Lung (tissue), 12 donors: Measurements from ENCODE around the gene APBA2. TPM values are rescaled to one million over a fixed set of nuclear protein-coding genes. Genes with fewer than 3 reads are reported as not detected.

Experiments
- ATAC-seq: fragments of 200-7000 bp; cut with Tn5 transposase; one replicate; pipeline ENCODE4 v1.9.1; 2020; ENCODE audit warnings: moderate number of reproducible peaks; ENCODE audit not compliant: insufficient read depth, low FRiP score
- DNase-seq, 3 donors: peaks; one replicate each; pipeline ENCODE4 v3.0.0-alpha.2; 2013 to 2017
- H3K27ac ChIP-seq, 2 donors: one replicate each; pipeline ENCODE4 v1.5.1; 2013; ENCODE audit warnings: mild to moderate bottlenecking in 2 of 2, moderate library complexity in 2 of 2, control low read depth in 1 of 2, inconsistent platforms in 1 of 2, low read depth in 1 of 2, low read length in 1 of 2
- H3K27me3 ChIP-seq, 3 donors: one replicate each; pipeline ENCODE4 v1.5.1; 2013; ENCODE audit warnings: low read length in 2 of 3; ENCODE audit not compliant: control insufficient read depth in 3 of 3, insufficient read depth in 3 of 3
- H3K36me3 ChIP-seq, 4 donors: one replicate each; pipeline ENCODE4 v1.5.1; 2013; ENCODE audit warnings: low read length in 4 of 4, mild to moderate bottlenecking in 1 of 4, moderate library complexity in 1 of 4; ENCODE audit not compliant: control insufficient read depth in 4 of 4, insufficient read depth in 4 of 4
- H3K4me1 ChIP-seq, 5 donors: one replicate each; pipeline ENCODE4 v1.5.1; 2013; ENCODE audit warnings: low read length in 5 of 5, mild to moderate bottlenecking in 2 of 5, moderate library complexity in 1 of 5; ENCODE audit not compliant: control insufficient read depth in 5 of 5, insufficient read depth in 5 of 5
- H3K4me3 ChIP-seq: one replicate; pipeline ENCODE4 v1.5.1; 2013; ENCODE audit warnings: mild to moderate bottlenecking, control low read depth, moderate library complexity
- H3K9ac ChIP-seq, 2 donors: one replicate each; pipeline ENCODE4 v1.5.1; 2013; ENCODE audit warnings: low read length in 2 of 2, control low read depth in 1 of 2; ENCODE audit not compliant: insufficient read depth in 1 of 2
- H3K9me3 ChIP-seq, 4 donors: one replicate each; pipeline ENCODE4 v1.5.1; 2013; ENCODE audit warnings: low read length in 3 of 4, mild to moderate bottlenecking in 1 of 4, moderate library complexity in 1 of 4; ENCODE audit not compliant: control insufficient read depth in 4 of 4, insufficient read depth in 3 of 4
- CTCF ChIP-seq: IDR thresholded peaks from 2 replicates; pipeline ENCODE4 v1.5.1; 2012; ENCODE audit warnings: mild to moderate bottlenecking; ENCODE audit errors: control extremely low read depth, extremely low read depth
- WGBS, 2 donors: extraction: QIAGEN DNeasy Blood & Tissue Kit; methylation state at CpG; one replicate each; pipeline ENCODE4 v1.1.7; 2013; 5-methylcytosine and 5-hydroxymethylcytosine counted together
- polyA plus RNA-seq, 2 donors: library from polyadenylated mRNA; stranded (reverse); fragments of 200-250 nt; gene quantifications; one replicate each; pipeline ENCODE4 v1.2.1, GENCODE V29; 2013
- total RNA-seq, 2 donors: library from RNA; depleted of rRNA in 1 of 2; stranded (reverse); fragments of >200 nt in 1 of 2; gene quantifications; one replicate each; pipeline ENCODE4 v1.2.1, GENCODE V29; 2014 to 2021
- donor health status: control.
- donor health status: control.
- donor health status: Bipolar disorder and iron deficiency.
- donor health status: healthy.
- donor health status: DM: yes; HTN: yes; CAD: no.

APBA2 gene
- total and polyA plus RNA-seq, 4 donors, result 1.6 to 18.3 (median 4.5) TPM

- peaks cover 0 to 23% (median 5%) of the 10 kb centered on the region in 5 donors for H3K4me1 ChIP-seq
- H3K36me3 ChIP-seq, result no peaks in the 10 kb centered on the region
- no peak for ATAC-seq
- no peak overlapping the region for H3K27ac ChIP-seq
- no peaks in the 10 kb centered on the region for H3K9me3 ChIP-seq
- H3K9ac ChIP-seq, result no peak overlapping the region
- no peak overlapping the region for H3K4me3 ChIP-seq
- DNase-seq, result peak; percentile 38 to 62 (median 47)
- peak; percentile 52 for TF ChIP-seq CTCF
- no peaks in the 10 kb centered on the region for H3K27me3 ChIP-seq
- 4 to 9% methylated on average over 2 of the region's 2 CpGs for WGBS, 2 donors
Observed at GRCh38 chr15:28975766-28976179, 90.0 kb downstream of the APBA2 start.

GRCh38 chr15:28977377-28978010 is 91.7 kb downstream of the APBA2 start:
- Histone ChIP-seq H3K9ac (no peak overlapping the region), H3K27ac (no peak overlapping the region), H3K27me3 (no peaks in the 10 kb centered on the region), H3K4me1 (peaks cover 0 to 20% (median 5%) of the 10 kb centered on the region in 5 donors), H3K36me3 (no peaks in the 10 kb centered on the region), H3K9me3 (no peaks in the 10 kb centered on the region), H3K4me3 (no peak overlapping the region)
- peak; percentile 45 for ATAC-seq
- DNase-seq, result peak in 2 of 3 donors; percentile 31 to 34
- TF ChIP-seq CTCF, result no peak
- WGBS, 2 donors, result 89 to 90% methylated on average over 6 of the region's 6 CpGs

GRCh38 chr15:28978011-28978378 is 92.2 kb downstream of the APBA2 start:
- H3K27me3 ChIP-seq, result no peaks in the 10 kb centered on the region
- 87 to 92% methylated on average over 7 of the region's 7 CpGs for WGBS, 2 donors
- no peaks in the 10 kb centered on the region for H3K9me3 ChIP-seq
- TF ChIP-seq CTCF, result no peak
- H3K4me1 ChIP-seq, result peaks cover 0 to 15% (median 5%) of the 10 kb centered on the region in 5 donors
- H3K27ac ChIP-seq, result no peak overlapping the region
- no peak for DNase-seq
- no peaks in the 10 kb centered on the region for H3K36me3 ChIP-seq
- H3K9ac ChIP-seq, result no peak overlapping the region
- no peak for ATAC-seq
- no peak overlapping the region for H3K4me3 ChIP-seq

DNA sequence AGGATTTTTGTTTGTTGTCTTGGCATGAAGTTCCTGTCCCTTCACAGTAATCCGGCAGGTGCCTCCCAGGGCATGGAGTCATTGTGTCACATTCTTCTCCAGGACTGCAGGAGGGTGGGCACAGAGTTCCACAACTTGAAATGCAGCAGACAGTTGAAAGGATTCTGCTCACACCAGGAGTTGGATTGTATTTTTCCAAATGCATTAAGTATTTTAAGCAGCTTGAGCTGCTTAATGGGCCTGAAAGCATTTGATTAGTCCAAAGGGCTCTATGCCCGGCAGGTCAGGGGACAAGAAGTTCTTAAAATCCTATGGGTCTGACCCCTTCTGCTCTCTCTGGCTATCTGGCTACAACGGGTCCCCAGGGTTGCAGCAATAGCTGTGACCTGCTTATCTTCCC is 92.9 kb downstream of the APBA2 start:
- Histone ChIP-seq H3K9ac (no peak overlapping the region), H3K4me1 (peaks cover 0 to 14% (median 5%) of the 10 kb centered on the region in 5 donors), H3K4me3 (no peak overlapping the region), H3K27ac (no peak overlapping the region), H3K36me3 (no peaks in the 10 kb centered on the region), H3K27me3 (no peaks in the 10 kb centered on the region), H3K9me3 (no peaks in the 10 kb centered on the region)
- DNase-seq, result no peak
- 82 to 88% methylated on average over 3 of the region's 3 CpGs for WGBS, 2 donors
- no peak for ATAC-seq
- TF ChIP-seq CTCF, result no peak
